Activated CD4-positive, alpha-beta T cell treated with anti-CD3 and anti-CD28 coated beads, Interleukin-10, Interleukin-2, amounts not matched to agents 100 ng/mL and 50 ng/mL, durations not matched to agents 16 hours and 8 hours (primary cell): ENCODE results near the gene TMEM154.
A peak's percentile ranks its signal among the peaks of the same experiment; 100 is the strongest.

Experiments
- DNase-seq: peaks from one replicate; pipeline ENCODE4 v3.0.0-alpha.2; 2020

Gene TMEM154, protein sequence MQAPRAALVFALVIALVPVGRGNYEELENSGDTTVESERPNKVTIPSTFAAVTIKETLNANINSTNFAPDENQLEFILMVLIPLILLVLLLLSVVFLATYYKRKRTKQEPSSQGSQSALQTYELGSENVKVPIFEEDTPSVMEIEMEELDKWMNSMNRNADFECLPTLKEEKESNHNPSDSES

DNA sequence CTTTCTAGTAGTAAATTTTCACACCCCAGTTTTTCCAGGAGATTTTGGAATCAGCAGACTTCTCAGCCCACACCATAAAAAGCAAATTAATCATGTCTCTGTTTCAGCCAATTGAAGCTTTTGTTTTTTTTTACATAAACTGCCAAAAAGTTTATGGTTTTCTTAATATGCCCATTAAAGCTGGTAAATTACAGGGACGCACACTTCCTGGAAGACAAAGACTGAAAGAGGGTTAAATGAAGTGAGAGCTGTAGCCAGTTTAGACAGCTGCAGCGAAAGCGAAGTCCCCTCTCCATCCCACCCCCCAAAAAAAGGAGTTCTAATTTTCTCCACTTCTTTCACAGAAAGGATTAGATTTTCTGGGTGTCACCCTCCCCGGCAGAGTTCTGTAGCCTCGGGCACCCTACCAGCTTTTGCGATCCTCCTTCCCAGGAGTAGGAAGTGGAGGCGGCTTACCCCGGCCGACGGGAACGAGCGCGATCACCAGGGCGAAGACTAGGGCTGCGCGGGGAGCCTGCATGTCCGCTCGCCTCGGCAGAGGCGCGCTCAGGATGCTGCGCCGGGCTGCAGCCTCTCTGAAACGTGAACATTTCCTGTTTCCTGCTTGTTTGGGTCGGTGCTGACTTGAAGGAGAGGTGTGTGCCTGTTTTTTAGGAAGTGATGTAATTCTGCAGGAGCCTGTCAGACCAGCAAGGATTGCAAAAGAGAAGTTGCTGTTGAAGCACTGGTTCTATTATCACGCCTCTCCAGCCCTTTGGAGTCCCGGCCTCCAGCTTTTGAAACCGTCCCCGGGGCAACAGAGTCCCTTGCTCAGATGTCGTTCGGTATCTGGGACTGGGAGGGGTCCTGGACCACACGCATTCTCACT is at the start of gene TMEM154:
Gene TMEM154 (minus strand): TSS at position 584 of the 868 bp plus-strand sequence. CDS start 64 bp downstream, at position 520.
- DNase-seq, result peak; percentile 93

DNA sequence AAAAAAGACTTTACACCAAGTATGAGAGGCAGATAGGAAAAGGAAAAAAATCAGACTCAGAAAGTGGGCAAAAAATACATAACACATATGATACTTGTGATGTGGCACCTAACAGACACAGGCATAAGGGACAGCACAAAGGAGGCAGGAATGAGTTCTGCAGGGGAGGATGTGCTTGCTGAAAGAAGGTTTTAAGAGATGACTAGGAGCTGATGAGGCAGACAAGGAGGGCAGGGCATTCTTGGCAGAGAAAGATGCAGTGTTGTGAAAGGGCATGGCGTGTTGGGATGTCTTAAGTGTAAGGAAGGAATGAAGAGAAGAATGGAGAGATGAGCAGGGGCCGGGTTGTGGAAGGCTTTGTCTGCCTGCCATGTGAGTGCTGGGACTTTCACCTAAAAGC is 49.7 kb upstream of the TMEM154 start:
- peak; percentile 10 for DNase-seq

DNA sequence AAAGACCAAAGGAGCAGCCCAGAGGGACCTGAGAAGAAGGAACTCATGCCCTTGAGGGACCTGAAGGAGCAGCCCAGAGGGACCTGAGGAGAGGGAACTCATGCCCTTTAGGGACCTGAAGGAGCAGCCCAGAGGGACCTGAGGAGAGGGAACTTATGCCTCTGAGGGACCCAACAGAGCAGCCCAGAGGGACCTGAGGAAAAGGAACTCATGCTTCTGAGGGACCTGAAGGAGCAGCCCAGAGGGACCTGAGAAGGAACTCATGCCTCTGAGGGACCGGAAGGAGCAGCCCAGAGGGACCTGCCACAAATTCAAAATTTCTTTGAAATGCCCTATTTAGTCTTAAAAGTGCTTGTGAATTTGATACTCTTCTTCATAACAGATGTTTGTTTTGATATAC is 48.5 kb upstream of the TMEM154 start:
- DNase-seq, result no peak

DNA sequence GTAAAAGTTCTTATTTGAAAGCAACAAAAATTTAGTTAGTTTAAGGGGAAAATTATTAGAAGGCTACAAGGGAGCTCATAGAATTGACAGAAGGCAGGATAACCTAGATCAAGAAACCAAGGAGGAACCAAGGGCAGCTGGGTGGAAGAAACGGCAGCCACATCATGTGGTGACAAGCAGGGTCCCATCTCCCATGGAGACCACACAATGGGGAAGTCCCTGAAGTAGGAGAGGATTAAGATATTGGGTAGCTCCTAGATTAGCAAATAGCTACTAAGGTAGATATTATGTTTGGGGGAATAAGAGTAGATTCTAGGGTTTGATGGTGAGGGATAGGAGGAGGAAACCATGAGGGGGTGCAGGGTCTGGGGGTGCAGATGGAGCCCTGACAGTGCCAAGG is 48.0 kb upstream of the TMEM154 start:
- no peak for DNase-seq

DNA sequence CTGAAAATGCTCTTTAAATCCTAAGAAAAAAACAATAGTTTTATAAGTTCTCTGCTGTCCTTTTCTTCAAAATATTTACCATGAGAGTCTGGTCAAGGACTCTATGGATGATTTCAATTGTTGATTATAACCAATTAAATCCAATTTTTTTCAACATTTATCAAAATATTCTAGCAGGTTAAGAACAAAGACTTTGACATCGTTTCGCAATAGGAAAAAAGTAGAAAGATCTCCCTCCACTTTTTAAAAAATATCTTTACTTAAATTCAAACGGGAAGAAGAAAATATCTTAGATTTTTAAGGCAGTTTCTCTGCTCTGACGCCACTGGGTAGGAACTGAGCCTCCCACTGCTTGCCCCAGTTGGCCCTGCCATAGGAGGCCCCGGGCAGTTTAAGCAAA is 44.7 kb upstream of the TMEM154 start:
- no peak for DNase-seq

DNA sequence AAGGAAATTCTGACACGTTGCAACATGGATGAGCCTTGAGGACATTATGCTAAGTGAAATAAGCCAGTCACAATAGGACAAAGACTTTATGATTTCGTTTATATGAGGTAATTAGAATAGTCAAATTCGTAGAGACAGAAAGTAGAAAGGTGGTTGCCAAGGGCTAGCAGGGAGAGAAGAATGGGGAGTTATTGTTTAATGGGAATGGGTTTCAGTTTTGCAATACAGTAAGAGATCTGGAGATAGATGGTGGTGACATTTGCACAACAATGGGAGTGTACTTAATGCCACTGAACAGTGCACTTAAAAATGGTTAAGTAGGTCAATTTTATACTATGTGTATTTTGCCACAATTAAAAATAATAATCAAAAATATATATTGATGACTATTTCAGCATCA is 43.4 kb upstream of the TMEM154 start:
- no peak for DNase-seq

DNA sequence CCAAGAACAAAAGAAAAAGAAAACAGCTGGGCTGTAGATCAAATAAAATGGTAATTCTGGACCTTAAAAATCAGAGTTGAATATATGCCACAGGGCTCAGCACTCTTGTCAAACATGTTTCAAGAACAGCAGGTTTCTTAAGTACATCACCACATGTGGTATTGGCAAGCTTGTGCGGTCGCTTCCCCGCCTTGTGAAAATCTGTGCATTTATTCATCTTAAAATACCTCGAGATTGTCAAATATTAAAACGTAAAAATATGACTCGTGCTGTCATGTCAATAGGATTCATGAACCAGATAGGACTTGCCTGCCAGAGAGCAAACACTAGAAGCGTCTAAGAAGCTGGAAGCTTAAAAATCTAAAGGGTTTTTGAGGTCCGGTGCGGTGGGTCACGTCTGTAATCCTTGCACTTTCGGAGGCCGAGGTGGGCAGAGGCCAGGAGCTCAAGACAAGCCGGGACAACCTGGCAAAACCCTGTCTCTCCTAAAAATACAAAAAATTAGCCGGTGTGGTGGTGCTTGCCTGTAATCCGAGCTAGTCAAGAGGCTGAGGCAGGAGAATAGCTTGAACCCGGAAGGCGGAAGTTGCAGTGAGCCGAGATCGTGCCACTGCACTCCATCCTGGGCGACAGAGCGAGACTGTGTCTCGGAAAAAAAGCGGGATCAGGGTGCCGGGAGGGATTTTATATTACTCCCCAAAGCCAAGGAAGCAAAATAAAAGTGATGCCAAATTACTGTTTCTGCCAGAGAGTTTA is 40.2 kb upstream of the TMEM154 start:
- no peak for DNase-seq

DNA sequence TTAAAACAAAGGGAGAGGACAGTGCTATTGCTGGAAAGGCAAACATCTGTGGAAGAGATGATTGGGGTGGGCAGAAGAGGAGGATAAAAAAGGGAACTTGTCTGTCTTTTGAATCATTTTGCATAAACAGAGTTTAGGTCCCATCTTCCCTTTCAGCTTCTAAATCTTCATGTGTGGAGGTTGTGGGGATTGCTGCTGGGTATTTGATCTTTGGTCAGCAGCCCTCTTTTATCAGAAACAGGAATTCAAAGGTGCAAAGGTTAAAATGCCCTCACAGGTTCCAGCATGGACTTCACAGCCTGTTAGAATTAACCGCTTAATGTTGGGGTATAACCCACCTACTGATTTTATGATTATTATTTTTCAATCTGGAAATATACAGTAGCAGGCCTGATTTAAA is 39.5 kb upstream of the TMEM154 start:
- no peak for DNase-seq

DNA sequence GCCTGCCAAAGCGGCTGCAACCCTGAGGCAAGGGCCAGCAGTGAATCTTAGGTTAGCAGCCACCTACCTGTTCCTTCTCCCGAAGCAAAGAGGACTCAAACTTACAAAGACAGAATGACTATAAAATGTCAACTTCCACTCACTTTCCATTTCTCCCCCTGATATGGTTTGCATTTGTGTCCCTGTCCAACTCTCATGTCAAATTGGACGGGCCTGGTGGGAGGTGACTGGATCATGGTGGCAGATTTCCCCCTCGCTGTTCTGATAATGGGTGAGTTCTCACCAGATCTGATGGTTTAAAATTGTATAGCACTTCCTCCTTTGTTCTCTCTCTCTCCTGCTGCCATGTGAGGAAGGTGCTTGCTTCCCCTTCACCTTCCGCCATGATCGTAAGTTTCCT is 35.3 kb upstream of the TMEM154 start:
- DNase-seq, result no peak

DNA sequence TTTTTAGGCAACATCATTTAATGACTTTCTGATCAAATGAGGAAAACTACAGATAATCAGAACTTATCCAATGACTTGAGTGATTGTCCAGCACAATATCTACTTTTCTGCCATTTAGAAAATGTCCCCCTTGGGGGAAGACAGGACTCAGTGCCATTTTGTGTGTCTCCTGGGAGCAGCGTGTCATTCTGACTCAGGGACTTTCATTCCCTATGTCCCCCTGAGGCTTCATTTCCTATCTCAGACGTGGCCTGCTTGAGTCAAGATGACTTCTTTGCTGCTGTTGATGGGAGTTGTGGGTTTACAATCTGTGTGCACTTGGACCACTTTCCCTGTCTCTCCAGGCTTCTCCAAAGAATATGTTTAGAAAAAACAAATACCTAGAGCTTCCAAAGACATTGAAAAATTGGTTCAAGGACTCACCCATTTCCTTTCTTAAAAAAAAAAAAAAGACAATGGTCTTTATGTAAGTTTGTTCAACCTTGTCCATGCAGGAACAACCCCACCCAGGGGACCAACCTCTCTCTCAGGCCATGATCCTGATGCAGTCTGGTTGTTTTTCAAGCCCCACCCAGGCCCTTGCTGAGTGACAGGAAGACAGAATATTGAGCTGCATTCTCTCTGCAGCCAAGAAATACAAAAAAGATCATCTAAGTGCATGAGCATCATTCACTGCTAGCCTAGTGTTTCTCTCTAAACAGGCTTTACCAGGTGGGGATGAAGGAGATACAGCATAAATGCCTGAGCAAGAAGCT is 34.3 kb upstream of the TMEM154 start:
- no peak for DNase-seq

DNA sequence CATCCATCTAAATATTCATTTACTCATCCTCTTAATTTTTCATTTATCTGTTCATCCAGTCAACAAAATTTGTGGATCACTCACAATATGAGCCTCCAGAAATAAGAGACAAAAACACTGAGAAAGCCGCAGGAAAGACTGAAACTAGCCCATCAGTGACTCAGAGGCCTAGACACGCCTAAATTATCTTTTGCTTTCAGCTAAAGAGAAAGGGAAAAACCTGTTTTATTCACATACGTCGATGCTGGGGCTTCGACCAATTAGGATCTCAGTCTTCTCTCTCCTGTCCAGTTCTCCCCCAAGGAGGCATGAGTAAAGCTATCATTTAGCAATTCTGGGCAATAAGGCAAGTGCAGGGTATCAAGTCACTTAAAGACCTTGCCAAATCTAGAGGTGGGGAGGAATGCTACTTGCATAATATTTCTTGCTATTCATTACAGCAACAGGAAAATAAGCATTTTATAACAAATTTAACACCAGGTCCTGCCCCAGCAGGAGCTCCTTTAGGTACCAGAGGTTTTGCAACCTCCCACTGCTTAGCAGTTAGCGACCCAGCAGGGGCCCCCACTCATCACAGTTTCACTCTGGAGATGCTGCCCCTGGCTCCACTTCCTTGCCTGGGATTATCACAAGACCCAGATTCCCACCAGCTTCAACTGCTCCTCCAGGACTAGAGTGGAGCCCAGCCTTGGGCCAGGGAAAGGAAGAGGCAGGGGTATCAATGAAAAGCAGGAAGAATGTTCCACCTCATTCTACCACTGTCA is 30.1 kb upstream of the TMEM154 start:
- peak; percentile 35 for DNase-seq

DNA sequence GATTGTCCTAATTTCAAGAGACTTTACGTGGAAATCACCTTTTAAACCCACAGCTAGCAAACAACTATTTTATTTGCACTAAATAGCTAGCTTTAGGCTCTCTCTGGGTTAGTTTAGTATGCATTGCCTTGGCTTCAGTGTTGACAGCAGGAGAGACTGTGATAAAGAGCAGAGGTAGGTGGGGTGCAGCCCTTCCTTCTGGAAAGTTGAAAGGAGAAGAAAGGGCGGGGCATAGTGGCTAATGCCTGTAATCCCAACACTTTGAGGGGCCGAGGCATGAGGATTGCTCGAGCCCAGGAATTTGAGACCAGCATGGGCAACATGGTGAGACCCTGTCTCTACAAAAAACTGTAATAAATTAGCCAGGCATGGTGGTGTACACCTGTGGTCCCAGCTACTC is 29.0 kb upstream of the TMEM154 start:
- DNase-seq, result no peak

DNA sequence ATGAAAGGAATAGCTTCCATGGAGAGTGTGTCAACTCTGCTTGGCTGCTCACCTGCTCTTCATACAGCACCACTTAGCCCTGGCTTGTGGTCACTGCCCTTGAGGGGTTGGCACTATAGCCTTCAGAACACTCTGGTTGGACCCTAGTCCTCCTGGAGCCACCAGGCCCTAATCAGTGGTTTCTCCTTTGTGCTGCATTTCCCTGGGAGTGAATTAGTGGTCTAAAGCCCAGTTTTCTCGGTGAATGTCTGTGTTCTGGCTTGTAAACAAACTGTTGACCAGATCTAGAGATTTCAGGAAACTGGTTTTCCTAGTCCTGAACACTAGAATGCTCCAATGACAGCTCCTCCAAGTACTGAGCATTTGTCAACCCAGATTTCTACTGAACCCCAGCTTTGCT is 28.6 kb upstream of the TMEM154 start:
- no peak for DNase-seq

DNA sequence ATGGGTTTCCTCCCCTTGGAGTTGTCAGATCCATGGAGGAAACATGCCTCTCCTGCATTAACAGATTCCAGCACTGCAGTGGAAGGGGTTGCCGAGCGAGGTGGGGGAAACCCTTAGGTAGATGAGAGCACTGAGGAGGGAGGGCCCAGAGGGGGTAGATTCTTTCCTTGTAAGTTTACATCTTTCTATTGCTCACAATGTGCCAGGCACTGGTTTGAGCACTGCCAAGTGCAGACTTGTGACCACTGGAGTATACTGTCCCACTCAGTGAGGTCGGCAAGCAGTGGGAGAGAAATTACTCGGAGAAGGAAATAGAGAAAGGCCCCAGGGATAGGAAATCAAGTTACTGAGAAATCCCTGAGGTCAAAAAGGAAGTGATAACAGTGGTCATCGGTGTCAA is 27.8 kb upstream of the TMEM154 start:
- DNase-seq, result no peak

DNA sequence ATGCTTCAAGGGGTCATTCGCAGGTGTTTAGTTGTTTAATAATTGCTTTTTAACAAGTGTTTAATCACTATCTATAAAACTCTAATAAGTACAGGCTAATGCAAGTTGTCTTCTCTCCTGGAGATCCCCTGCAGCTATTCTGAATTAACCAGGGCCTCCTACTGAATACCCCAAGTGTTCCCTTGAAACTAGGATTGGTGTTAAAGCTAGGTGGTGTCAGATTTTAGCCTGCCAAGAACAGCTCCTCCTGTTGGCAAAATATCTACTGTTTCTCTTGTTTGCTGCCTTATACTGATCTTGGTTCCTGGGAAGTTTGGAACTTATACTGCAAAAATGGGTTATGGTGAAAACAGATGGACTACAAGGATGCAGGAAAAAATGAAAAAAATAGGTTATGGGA is 26.1 kb upstream of the TMEM154 start:
- DNase-seq, result no peak

DNA sequence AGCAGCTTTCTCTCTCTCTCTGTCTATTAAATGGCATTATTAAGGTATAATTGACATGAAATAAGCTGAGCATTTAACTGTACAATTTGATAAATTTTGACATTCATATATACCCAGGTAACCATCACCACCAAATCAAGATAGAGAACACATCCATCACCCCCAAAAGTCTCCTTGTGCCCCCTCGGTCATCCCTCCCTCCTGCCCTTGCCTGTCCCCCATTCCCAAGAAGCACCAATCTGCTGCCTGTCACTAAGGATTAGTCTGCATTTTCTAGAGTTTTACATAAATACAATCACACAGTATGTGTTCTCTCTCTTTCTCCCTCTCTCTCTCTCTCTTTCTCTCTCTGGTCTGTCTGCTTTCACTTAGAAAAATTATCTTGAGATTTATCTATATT is 25.0 kb upstream of the TMEM154 start:
- DNase-seq, result no peak

DNA sequence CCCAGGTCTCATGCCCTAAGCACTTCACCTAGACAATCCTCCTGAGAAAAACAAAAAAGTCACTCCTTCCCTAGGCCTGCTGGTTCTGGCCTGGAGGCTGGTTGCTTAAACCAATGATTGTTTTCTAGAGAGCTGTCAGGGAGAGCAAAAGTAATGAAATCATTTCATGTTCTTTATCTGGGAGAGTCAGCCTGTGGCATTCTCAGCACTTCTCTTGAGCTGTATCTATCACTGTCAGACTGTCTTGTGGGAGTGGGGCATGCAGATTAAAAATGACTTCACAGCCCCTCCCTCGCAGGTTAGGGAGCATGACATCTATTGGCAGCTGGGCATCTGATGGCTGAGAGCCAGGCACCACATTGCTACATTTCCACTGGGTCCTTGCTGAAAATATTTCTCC is 20.4 kb upstream of the TMEM154 start:
- no peak for DNase-seq

DNA sequence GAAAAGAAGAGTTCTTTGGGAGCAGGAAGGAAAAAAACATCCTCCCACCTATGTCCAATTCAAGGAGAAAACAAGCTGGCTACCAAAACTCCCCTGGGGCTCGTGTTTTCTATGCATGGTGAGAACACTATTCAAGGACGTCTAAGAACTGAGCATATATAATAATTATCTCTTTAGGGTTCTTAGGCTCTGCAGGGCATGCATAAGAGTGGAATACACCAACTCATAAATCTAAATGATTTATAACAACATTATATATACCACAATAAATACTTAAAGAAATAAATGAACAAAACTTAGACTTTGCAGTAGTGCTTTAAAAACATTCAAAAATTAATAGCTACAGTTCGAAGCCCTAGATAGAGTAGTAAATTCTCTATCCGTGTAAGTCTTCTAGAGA is 19.5 kb upstream of the TMEM154 start:
- no peak for DNase-seq

DNA sequence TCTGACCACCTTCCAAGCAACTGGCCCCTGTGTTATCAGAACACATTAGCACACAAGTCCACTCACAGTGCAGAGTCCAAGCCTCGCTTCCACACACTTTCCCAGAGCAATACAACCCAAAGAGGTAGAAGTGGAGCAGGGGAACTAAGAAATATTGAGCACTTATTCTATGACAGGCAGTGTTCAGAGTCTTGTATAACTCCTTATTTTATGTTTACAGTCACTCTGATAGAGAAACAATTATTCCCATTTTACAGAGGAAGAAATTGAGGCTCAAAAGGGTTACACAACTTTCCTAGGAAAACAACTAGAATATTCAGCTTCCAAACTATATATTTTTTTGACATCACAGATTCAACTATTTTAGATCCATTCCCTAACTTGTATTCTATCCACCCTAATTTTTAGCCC is 18.3 kb upstream of the TMEM154 start:
- DNase-seq, result no peak

DNA sequence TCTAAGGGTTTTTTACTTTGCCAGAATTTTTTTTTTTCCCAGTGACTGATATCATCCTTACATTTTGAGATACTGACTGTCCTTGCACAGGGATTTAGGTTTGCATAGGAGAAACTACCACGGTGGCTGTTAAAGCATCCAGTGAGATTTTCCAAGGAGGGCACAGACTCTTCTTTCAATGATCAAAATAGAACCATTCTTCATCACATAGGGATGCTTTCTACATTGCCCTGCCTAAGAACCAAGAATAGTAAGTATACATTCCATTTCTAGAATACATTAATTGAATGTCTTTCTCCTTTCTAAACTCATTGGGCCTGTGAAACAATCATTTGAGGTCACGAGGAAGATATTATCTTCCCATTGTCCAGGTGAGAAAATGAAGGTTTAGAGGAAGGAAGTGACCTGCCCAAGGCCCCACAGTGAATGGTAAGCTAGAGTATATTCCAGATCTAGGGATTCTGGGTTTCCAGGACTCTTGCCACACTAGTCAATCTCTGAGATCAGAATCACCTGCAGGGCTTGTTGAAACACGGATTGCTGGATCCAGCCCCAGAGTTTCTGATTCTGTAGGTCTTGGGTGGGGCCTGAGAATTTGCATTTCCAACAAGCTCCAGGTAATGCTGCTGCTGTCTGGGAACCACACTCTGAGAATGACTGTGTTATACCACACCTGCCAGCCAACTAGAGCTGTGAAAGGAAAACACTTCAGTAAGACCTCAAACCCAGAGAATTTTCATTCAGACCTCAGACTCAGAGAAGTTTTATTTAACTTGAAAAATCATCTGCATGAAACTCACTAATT is 17.7 kb upstream of the TMEM154 start:
- no peak for DNase-seq

DNA sequence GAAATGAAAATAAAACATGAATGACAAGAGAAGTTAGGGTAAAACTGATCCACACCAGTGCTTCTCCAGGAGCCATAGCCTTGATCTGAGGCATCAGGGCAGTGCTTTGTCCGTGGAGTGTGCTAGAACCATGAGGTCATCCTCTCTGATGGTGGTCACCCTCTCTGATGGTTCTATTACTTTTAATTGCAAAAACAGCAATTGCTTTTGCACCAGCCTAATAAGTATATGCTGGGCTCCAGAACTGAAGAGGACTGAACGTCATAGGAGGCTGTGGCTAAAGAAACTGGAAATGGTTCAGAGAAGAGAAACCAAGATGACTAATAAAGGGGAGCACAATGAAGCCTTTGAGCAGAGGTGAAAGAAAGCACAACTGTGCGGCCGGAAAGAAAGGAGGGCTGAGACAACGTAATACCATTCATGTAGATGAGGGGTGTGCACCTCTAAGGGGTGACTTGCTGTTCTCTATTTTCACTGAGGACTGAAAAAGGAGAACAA is 17.0 kb upstream of the TMEM154 start:
- DNase-seq, result peak; percentile 90
